HCT116 (cell line): ENCODE data around the gene EPHA6. TPM values are rescaled to one million over a fixed set of nuclear protein-coding genes. Genes with fewer than 3 reads are reported as not detected.

ENCODE experiments used
- ATAC-seq: fragments of 200-7000 bp; cut with Tn5 transposase; 2 replicates; pipeline ENCODE4 v1.9.1; 2020; ENCODE audit warnings: mild to moderate bottlenecking, moderate library complexity
- BruUV-seq: library from RNA; stranded (reverse); fragments of 400-500 nt; replicated peaks from 2 replicates; lab custom pipeline; 2021; lab: Mats Ljungman, UMichigan
- CTCF ChIA-PET: fragments of 300-600 bp; sonication (Branson Sonifier 250); formaldehyde crosslinking; loops from one replicate; lab custom pipeline; 2021; ENCODE audit warnings: antibody characterized with exemption; lab: Charles Lee
- POLR2A ChIA-PET: fragments of 300-600, 350-600 bp; sonication (Branson Sonifier 250); formaldehyde crosslinking; loops from one replicate; lab custom pipeline; 2021; ENCODE audit warnings: antibody characterized with exemption; lab: Charles Lee
- RAD21 ChIA-PET, 2 experiments: fragments of 300-600 bp; sonication (Branson Sonifier 250); formaldehyde crosslinking; loops; one replicate each; lab custom pipeline; 2023; ENCODE audit warnings: low total read pairs in 2 of 2; ENCODE audit not compliant: uncharacterized antibody in 2 of 2, unreplicated experiment in 2 of 2, low non-redundant PET in 1 of 2; lab: Charles Lee
- DNase-seq: peaks from one replicate; pipeline ENCODE4 v3.0.0-alpha.2; 2010; ENCODE audit warnings: low read depth, low spot score
- H2AFZ ChIP-seq: fragments of 200-600 bp; shearing (Covaris generic), sonication (generic); 2 replicates; pipeline ENCODE4 v1.6.1; 2017; ENCODE audit warnings: low read depth, mixed run types, mixed read lengths, antibody characterized with exemption, low read length; ENCODE audit not compliant: poor library complexity, severe bottlenecking
- H3K27ac ChIP-seq: 2 replicates; pipeline ENCODE4 v1.5.1; 2012; ENCODE audit warnings: low read depth, low read length
- H3K27me3 ChIP-seq: fragments of 200-600 bp; sonication (generic); 2 replicates; pipeline ENCODE4 v1.6.1; 2016; ENCODE audit warnings: mixed run types, low read length, mixed read lengths; ENCODE audit not compliant: insufficient read depth
- H3K36me3 ChIP-seq, 2 experiments: fragments of 200-500 bp in 1 of 2; fragments of 200-600 bp in 1 of 2; sonication (Bioruptor generic) in 1 of 2; sonication (generic) in 1 of 2; 2 replicates each; pipeline versions ENCODE4 v1.5.1 to v1.6.1; 2014 to 2016; ENCODE audit warnings: low read length in 2 of 2, inconsistent platforms in 1 of 2, mixed read lengths in 1 of 2, mixed run types in 1 of 2; ENCODE audit not compliant: insufficient read depth in 2 of 2, control insufficient read depth in 1 of 2
- H3K4me1 ChIP-seq, 2 experiments: fragments of 200-600 bp in 1 of 2; sonication (generic) in 1 of 2; 2 replicates each; pipeline versions ENCODE4 v1.5.1 to v1.6.1; 2012 to 2017; ENCODE audit warnings: low read length in 2 of 2, inconsistent platforms in 1 of 2, mild to moderate bottlenecking in 1 of 2, mixed read lengths in 1 of 2, mixed run types in 1 of 2, moderate library complexity in 1 of 2; ENCODE audit not compliant: insufficient read depth in 2 of 2, control insufficient read depth in 1 of 2
- H3K4me2 ChIP-seq: fragments of 200-600 bp; sonication (generic); 2 replicates; pipeline ENCODE4 v1.6.1; 2017; ENCODE audit warnings: mixed run types, low read length, mixed read lengths
- H3K4me3 ChIP-seq, 2 experiments: fragments of 200-600 bp in 1 of 2; sonication (generic) in 1 of 2; replicated peaks in 1 of 2; 2 replicates each; pipeline ENCODE4 v1.5.1; 2011 to 2016; ENCODE audit warnings: low read length in 2 of 2, control low read depth in 1 of 2, low read depth in 1 of 2, mild to moderate bottlenecking in 1 of 2, mixed read lengths in 1 of 2, mixed run types in 1 of 2
- H3K79me2 ChIP-seq: fragments of 200-600 bp; sonication (generic); 2 replicates; pipeline ENCODE4 v1.6.1; 2017; ENCODE audit warnings: mild to moderate bottlenecking, mixed run types, low read length, moderate library complexity, mixed read lengths; ENCODE audit not compliant: insufficient read depth
- H3K9ac ChIP-seq: fragments of 200-600 bp; sonication (generic); 2 replicates; pipeline ENCODE4 v1.6.1; 2016; ENCODE audit warnings: low read length, mixed read lengths
- H3K9me2 ChIP-seq: fragments of 200-600 bp; sonication (generic), shearing (Covaris generic); 2 replicates; pipeline ENCODE4 v1.6.1; 2017; ENCODE audit warnings: mixed run types, mild to moderate bottlenecking, moderate library complexity; ENCODE audit not compliant: insufficient read depth
- H3K9me3 ChIP-seq, 2 experiments: fragments of 200-500 bp in 1 of 2; fragments of 200-600 bp in 1 of 2; sonication (Bioruptor generic) in 1 of 2; sonication (generic) in 1 of 2; 2 replicates each; pipeline ENCODE4 v1.6.1; 2014 to 2017; ENCODE audit warnings: low read length in 2 of 2, mixed read lengths in 2 of 2, inconsistent platforms in 1 of 2, low read depth in 1 of 2, mild to moderate bottlenecking in 1 of 2, mixed run types in 1 of 2, moderate library complexity in 1 of 2; ENCODE audit not compliant: control insufficient read depth in 1 of 2, insufficient read depth in 1 of 2
- H4K20me1 ChIP-seq: fragments of 200-600 bp; sonication (generic), shearing (Covaris generic); 2 replicates; pipeline ENCODE4 v1.6.1; 2017; ENCODE audit warnings: mixed run types, mild to moderate bottlenecking, moderate library complexity; ENCODE audit not compliant: insufficient read depth
- ATF3 ChIP-seq: IDR thresholded peaks from 2 replicates; pipeline ENCODE4 v1.6.1; 2012
- CEBPB ChIP-seq: IDR thresholded peaks from 2 replicates; pipeline ENCODE4 v1.6.1; 2012; ENCODE audit warnings: low read depth
- EGR1 ChIP-seq: IDR thresholded peaks from 2 replicates; pipeline ENCODE4 v1.6.1; 2012; ENCODE audit warnings: low read depth
- ELF1 ChIP-seq: IDR thresholded peaks from 2 replicates; pipeline ENCODE4 v1.6.1; 2012; ENCODE audit warnings: low read depth, borderline replicate concordance
- EZH2 ChIP-seq: fragments of 200-600 bp; sonication (generic); IDR thresholded peaks from 2 replicates; pipeline ENCODE4 v1.6.1; 2017; ENCODE audit warnings: antibody characterized with exemption, mixed run types
- JUND ChIP-seq: IDR thresholded peaks from 2 replicates; pipeline ENCODE4 v1.6.1; 2012
- MAX ChIP-seq: IDR thresholded peaks from 2 replicates; pipeline ENCODE4 v1.6.1; 2012
- POLR2A ChIP-seq: IDR thresholded peaks from 2 replicates; pipeline ENCODE4 v1.7.0; 2011; ENCODE audit warnings: borderline replicate concordance; ENCODE audit not compliant: insufficient read depth, insufficient read length; ENCODE audit errors: extremely low read depth
- POLR2AphosphoS5 ChIP-seq: IDR thresholded peaks from 2 replicates; pipeline ENCODE4 v1.6.1; 2011; ENCODE audit warnings: mild to moderate bottlenecking, low read depth, low read length, moderate library complexity
- RAD21 ChIP-seq: IDR thresholded peaks from 2 replicates; pipeline ENCODE4 v1.6.1; 2012; ENCODE audit warnings: low read depth, mild to moderate bottlenecking
- REST ChIP-seq: IDR thresholded peaks from 2 replicates; pipeline ENCODE4 v1.6.1; 2012; ENCODE audit warnings: low read depth
- SIN3A ChIP-seq: IDR thresholded peaks from 2 replicates; pipeline ENCODE4 v1.6.1; 2012; ENCODE audit warnings: low read depth
- SP1 ChIP-seq: IDR thresholded peaks from 2 replicates; pipeline ENCODE4 v1.6.1; 2012; ENCODE audit warnings: low read depth
- SRF ChIP-seq: IDR thresholded peaks from 2 replicates; pipeline ENCODE4 v1.6.1; 2012; ENCODE audit warnings: low read depth
- TCF7L2 ChIP-seq: IDR thresholded peaks from 2 replicates; pipeline ENCODE4 v1.7.0; 2011; ENCODE audit warnings: borderline replicate concordance, inconsistent platforms; ENCODE audit not compliant: insufficient read depth, insufficient read length; ENCODE audit errors: extremely low read depth
- ZBTB33 ChIP-seq: IDR thresholded peaks from 2 replicates; pipeline ENCODE4 v1.6.1; 2011; ENCODE audit warnings: mild to moderate bottlenecking, low read length, moderate library complexity; ENCODE audit not compliant: insufficient replicate concordance; ENCODE audit errors: extremely low read depth
- ZNF274 ChIP-seq: fragments of 200-500 bp; sonication (Bioruptor generic); IDR thresholded peaks from 2 replicates; pipeline ENCODE4 v1.6.1; 2014; ENCODE audit warnings: mild to moderate bottlenecking, low read depth, low read length, inconsistent platforms
- intact Hi-C: fragments of 100-400 bp; cut with micrococcal nuclease; formaldehyde crosslinking; loops from 2 replicates; pipeline ENCODE4 v1.10.0; 2022
- total RNA-seq: library from RNA; stranded (reverse); gene quantifications from one replicate; pipeline ENCODE4 v1.2.1, GENCODE V29; 2021; ENCODE audit not compliant: unreplicated experiment

Gene EPHA6
- total RNA-seq, 1 experiment from 2014 or later = not detected

DNA sequence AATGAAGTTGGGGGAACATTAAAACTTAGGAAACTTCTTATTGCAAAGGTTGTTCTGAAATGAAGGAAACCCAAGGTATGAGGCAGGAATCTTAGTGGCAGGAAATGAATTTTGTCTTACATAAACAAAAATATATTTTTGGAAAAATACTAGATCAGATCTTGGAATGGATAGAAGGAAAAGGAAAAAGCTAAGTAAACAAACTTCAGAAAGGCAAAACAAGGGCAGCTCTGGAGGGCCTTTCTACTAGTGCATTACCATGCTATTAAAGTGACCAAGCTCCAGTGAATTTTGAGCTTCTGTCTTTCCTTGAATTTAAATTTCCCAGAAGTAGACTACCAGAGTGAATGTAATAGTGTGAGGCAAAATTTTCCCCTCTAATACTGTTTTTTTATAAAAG lies 963.8 kb downstream of the EPHA6 start:
- intact Hi-C loops = no loop called here

More for the DNA sequence above, 963.8 kb downstream of the EPHA6 start:
- TF ChIP-seq RAD21 = no peak
- TF ChIP-seq TCF7L2 = no peak
- TF ChIP-seq SP1 = no peak
- no peak for TF ChIP-seq SIN3A
- TF ChIP-seq SRF = no peak
- no peak for TF ChIP-seq ATF3
- no peak for TF ChIP-seq EGR1
- no peak for TF ChIP-seq JUND
- no peak for TF ChIP-seq EZH2
- no peak for TF ChIP-seq POLR2A
- no peak for TF ChIP-seq REST
- TF ChIP-seq ZNF274 = no peak
- TF ChIP-seq ZBTB33 = no peak
- TF ChIP-seq ELF1 = no peak
- TF ChIP-seq POLR2AphosphoS5 = no peak
- no peak for TF ChIP-seq CEBPB
- no peak for TF ChIP-seq MAX
- H4K20me1 ChIP-seq = no peaks in the 10 kb centered on the region
- H3K9me2 ChIP-seq = no peaks in the 10 kb centered on the region
- H3K79me2 ChIP-seq = no peaks in the 10 kb centered on the region
- no peaks in the 10 kb centered on the region for H3K27me3 ChIP-seq
- ChIA-PET CTCF (no interaction called here), POLR2A (no interaction called here), RAD21 (no interaction called here)
- no peak overlapping the region for H3K9ac ChIP-seq
- H3K4me3 ChIP-seq = no peak overlapping the region
- no peaks in the 10 kb centered on the region for H3K36me3 ChIP-seq
- H3K27ac ChIP-seq = no peak overlapping the region
- no peaks in the 10 kb centered on the region for H3K9me3 ChIP-seq
- ATAC-seq (no peak), DNase-seq (no peak)
- BruUV-seq = no TSS peak
- no peaks in the 10 kb centered on the region for H3K4me1 ChIP-seq
- no peak overlapping the region for H3K4me2 ChIP-seq
- H2AFZ ChIP-seq = no peak overlapping the region
